PC-3 (cell line): ENCODE results near the gene PLEKHG3. TPM values are rescaled to one million over a fixed set of nuclear protein-coding genes. Genes with fewer than 3 reads are reported as not detected.
A peak's percentile ranks its signal among the peaks of the same experiment; 100 is the strongest.

ENCODE experiments used
- ATAC-seq: fragments of 200-7000 bp; cut with Tn5 transposase; 2 replicates; pipeline ENCODE4 v1.9.1; 2020; ENCODE audit warnings: mild to moderate bottlenecking, moderate library complexity
- BruUV-seq: library from RNA; stranded (reverse); fragments of 400-500 nt; replicated peaks from 2 replicates; lab custom pipeline; 2021; lab: Mats Ljungman, UMichigan
- CTCF ChIA-PET: fragments of 300-600 bp; sonication (Branson Sonifier 250); formaldehyde crosslinking; loops from one replicate; lab custom pipeline; 2022; ENCODE audit warnings: antibody characterized with exemption; lab: Charles Lee
- POLR2A ChIA-PET: fragments of 300-600 bp; sonication (Branson Sonifier 250); formaldehyde crosslinking; loops from one replicate; lab custom pipeline; 2022; ENCODE audit warnings: antibody characterized with exemption; ENCODE audit not compliant: unreplicated experiment; lab: Charles Lee
- DNase-seq: peaks from one replicate; pipeline ENCODE4 v3.0.0-alpha.2; 2015
- H2AFZ ChIP-seq: fragments of 300-600 bp; sonication (generic); 2 replicates; pipeline ENCODE4 v1.6.0; 2016; ENCODE audit warnings: antibody characterized with exemption, low read length
- H3F3A ChIP-seq: fragments of 300-600 bp; sonication (generic); one replicate; pipeline ENCODE4 v1.6.0; 2017; ENCODE audit warnings: antibody characterized with exemption, low read length, control low read depth, mild to moderate bottlenecking; ENCODE audit not compliant: unreplicated experiment
- H3K27ac ChIP-seq: fragments of 300-600 bp; sonication (generic); 2 replicates; pipeline ENCODE4 v1.5.1; 2016; ENCODE audit warnings: mild to moderate bottlenecking, low read length
- H3K27me3 ChIP-seq: fragments of 300-600 bp; sonication (generic); 2 replicates; pipeline ENCODE4 v1.6.1; 2016; ENCODE audit warnings: low read length, mixed read lengths
- H3K36me3 ChIP-seq: fragments of 300-600 bp; sonication (generic); 2 replicates; pipeline ENCODE4 v1.6.1; 2016; ENCODE audit warnings: low read depth, mixed run types, low read length, mixed read lengths
- H3K4me1 ChIP-seq: fragments of 300-600 bp; sonication (generic); 2 replicates; pipeline ENCODE4 v1.5.1; 2016; ENCODE audit warnings: low read length; ENCODE audit not compliant: insufficient read depth
- H3K4me2 ChIP-seq: fragments of 300-600 bp; sonication (generic); 2 replicates; pipeline ENCODE4 v1.6.0; 2016; ENCODE audit warnings: low read length
- H3K4me3 ChIP-seq: fragments of 300-600 bp; sonication (generic); 2 replicates; pipeline ENCODE4 v1.5.1; 2016; ENCODE audit warnings: mild to moderate bottlenecking, low read length, mixed read lengths
- H3K79me2 ChIP-seq: fragments of 300-600 bp; sonication (generic); 2 replicates; pipeline ENCODE4 v1.6.1; 2017; ENCODE audit warnings: low read length, mixed read lengths
- H3K9ac ChIP-seq: fragments of 300-600 bp; sonication (generic); 2 replicates; pipeline ENCODE4 v1.6.0; 2016; ENCODE audit warnings: mild to moderate bottlenecking, low read length
- H3K9me2 ChIP-seq: fragments of 300-600 bp; sonication (generic); replicated peaks from 2 replicates; pipeline ENCODE4 v1.6.1; 2016; ENCODE audit warnings: mixed run types, low read length, mixed read lengths
- H3K9me3 ChIP-seq: fragments of 300-600 bp; sonication (generic); 2 replicates; pipeline ENCODE4 v1.6.1; 2016; ENCODE audit warnings: low read length, mixed read lengths
- H4K20me1 ChIP-seq: fragments of 300-600 bp; sonication (generic); 2 replicates; pipeline ENCODE4 v1.6.1; 2016; ENCODE audit warnings: low read length, mixed read lengths
- CTCF ChIP-seq: fragments of 300-600 bp; sonication (generic); conservative IDR thresholded peaks from 2 replicates; pipeline ENCODE4 v1.5.1; 2017; ENCODE audit warnings: antibody characterized with exemption, low read depth, mild to moderate bottlenecking, low read length
- EZH2 ChIP-seq: fragments of 300-600 bp; sonication (generic); IDR thresholded peaks from one replicate; pipeline ENCODE4 v1.6.1; 2017; ENCODE audit warnings: antibody characterized with exemption, mild to moderate bottlenecking, low read length; ENCODE audit not compliant: unreplicated experiment
- EZH2phosphoT487 ChIP-seq: fragments of 300-600 bp; sonication (generic); IDR thresholded peaks from 2 replicates; pipeline ENCODE4 v1.6.1; 2018; ENCODE audit warnings: mild to moderate bottlenecking, antibody characterized with exemption, low read length, borderline replicate concordance
- intact Hi-C: fragments of 100-400 bp; cut with micrococcal nuclease; formaldehyde crosslinking; loops from 2 replicates; pipeline ENCODE4 v1.9.0; 2023
- total RNA-seq: library from RNA; depleted of rRNA; stranded (reverse); fragments of >200 nt; gene quantifications from 2 replicates; pipeline ENCODE4 v1.2.3, GENCODE V29; 2014

The PLEKHG3 gene
- total RNA-seq, 1 experiment from 2014 or later: 49.6 TPM

- Histone ChIP-seq H3K79me2 (no peaks in the 10 kb centered on the region), H3K9me2 (no peaks in the 10 kb centered on the region), H4K20me1 (no peaks in the 10 kb centered on the region), H2AFZ (no peak overlapping the region), H3K27me3 (no peaks in the 10 kb centered on the region), H3K36me3 (no peaks in the 10 kb centered on the region), H3K4me2 (peak overlapping the region; percentile 63; the same call in 1 of the 2 replicates), H3K9ac (peak overlapping the region; percentile 32; the same call in 1 of the 2 replicates), H3K4me1 (peaks cover 63% of the 10 kb centered on the region), H3K27ac (peak overlapping the region; percentile 87), H3F3A (no peaks in the 10 kb centered on the region), H3K4me3 (no peak overlapping the region), H3K9me3 (no peaks in the 10 kb centered on the region)
- no peak for DNase-seq
- no peak for ATAC-seq
- CTCF ChIA-PET: no interaction called here
- no TSS peak for BruUV-seq
- intact Hi-C loops: no loop called here
- no peak for TF ChIP-seq CTCF
- POLR2A ChIA-PET: interaction anchor here (0.6 kb wide), 1 partner anchor 292 kb away, joined by 3 read pairs; no protein-coding TSS in a partner anchor
These were observed 52.5 kb downstream of the PLEKHG3 start for GRCh38 chr14:64756712-64757111.

GRCh38 chr14:64757601-64758000 is 53.4 kb downstream of the PLEKHG3 start:
- intact Hi-C loops: no loop called here
- Histone ChIP-seq H3K4me3 (no peak overlapping the region), H3K9me3 (no peaks in the 10 kb centered on the region), H4K20me1 (no peaks in the 10 kb centered on the region), H3K36me3 (no peaks in the 10 kb centered on the region), H3K4me1 (peaks cover 72% of the 10 kb centered on the region), H3K9ac (peak overlapping the region; percentile 73), H3K79me2 (no peaks in the 10 kb centered on the region), H3K4me2 (peak overlapping the region; percentile 60), H3K27me3 (no peaks in the 10 kb centered on the region), H3K9me2 (no peaks in the 10 kb centered on the region), H3F3A (no peaks in the 10 kb centered on the region), H3K27ac (peak overlapping the region; percentile 87), H2AFZ (no peak overlapping the region)
- ATAC-seq (no peak), DNase-seq (no peak)
- ChIA-PET CTCF (no interaction called here), POLR2A (no interaction called here)
- BruUV-seq: no TSS peak
- TF ChIP-seq EZH2phosphoT487: no peak
- TF ChIP-seq EZH2: no peak
- TF ChIP-seq CTCF: no peak

- peak overlapping the region; percentile 73 for H3K9ac ChIP-seq
- no peaks in the 10 kb centered on the region for H3K36me3 ChIP-seq
- H3F3A ChIP-seq: no peaks in the 10 kb centered on the region
- peak overlapping the region; percentile 87 for H3K27ac ChIP-seq
- CTCF ChIA-PET: interaction anchor here (0.6 kb wide), 1 partner anchor 132 kb away, joined by 7 read pairs; no protein-coding TSS in a partner anchor
- POLR2A ChIA-PET: interaction anchor here (0.6 kb wide), 1 partner anchor 60 kb away, joined by 3 read pairs; no protein-coding TSS in a partner anchor
- H3K4me2 ChIP-seq: peak overlapping the region; percentile 60
- TF ChIP-seq CTCF: no peak
- no peak for TF ChIP-seq EZH2phosphoT487
- no peak for TF ChIP-seq EZH2
- no peak overlapping the region; the same call in 1 of the 2 replicates for H3K4me3 ChIP-seq
- H3K9me2 ChIP-seq: no peaks in the 10 kb centered on the region
- 0 out of 2 replicates have a peak overlapping the region, but pooled peaks have one; percentile 8 for H2AFZ ChIP-seq
- no peaks in the 10 kb centered on the region for H3K9me3 ChIP-seq
- peaks cover 76% of the 10 kb centered on the region for H3K4me1 ChIP-seq
- BruUV-seq: no TSS peak
- intact Hi-C loops: loop anchor here (1.0 to 2.0 kb wide), 2 partner anchors 37 to 253 kb away; no protein-coding TSS in a partner anchor
- H3K27me3 ChIP-seq: no peaks in the 10 kb centered on the region
- no peaks in the 10 kb centered on the region for H4K20me1 ChIP-seq
- ATAC-seq: peak; percentile 13
- H3K79me2 ChIP-seq: no peaks in the 10 kb centered on the region
- DNase-seq: peak; percentile 73
These were observed 53.8 kb downstream of the PLEKHG3 start for GRCh38 chr14:64758025-64758521.
